Activated CD8-positive, alpha-beta memory T cell treated with anti-CD3 and anti-CD28 coated beads, Interleukin-2, amount 10 ng/mL, durations not matched to agents 7 days and 5 days (primary cell): ENCODE results near the gene UBE2D3. TPM values are rescaled to one million over a fixed set of nuclear protein-coding genes. Genes with fewer than 3 reads are reported as not detected.

ENCODE experiments used
- ATAC-seq: fragments of 150-1000 bp; cut with Tn5 transposase; one replicate; pipeline ENCODE4 v1.10.0; 2021; ENCODE audit warnings: moderate library complexity
- CTCF ChIA-PET: fragments of 350-600 bp; sonication (Branson Sonifier 250); formaldehyde crosslinking; loops from one replicate; lab custom pipeline; 2021; ENCODE audit warnings: antibody characterized with exemption; lab: Charles Lee
- DNase-seq: peaks from one replicate; pipeline ENCODE4 v3.0.0-alpha.2; 2020
- H3K27ac Mint-ChIP-seq: one replicate; pipeline ENCODE4 v1.8.0; 2021; ENCODE audit warnings: mild to moderate bottlenecking, mixed read lengths
- H3K27me3 Mint-ChIP-seq: one replicate; pipeline ENCODE4 v1.8.0; 2021; ENCODE audit warnings: mixed read lengths
- H3K36me3 Mint-ChIP-seq: one replicate; pipeline ENCODE4 v1.8.0; 2021; ENCODE audit warnings: mild to moderate bottlenecking, mixed read lengths
- H3K4me1 Mint-ChIP-seq: one replicate; pipeline ENCODE4 v1.8.0; 2021; ENCODE audit warnings: mixed read lengths
- H3K4me3 Mint-ChIP-seq: one replicate; pipeline ENCODE4 v1.8.0; 2021; ENCODE audit warnings: mild to moderate bottlenecking, moderate library complexity, mixed read lengths
- H3K9me3 Mint-ChIP-seq: one replicate; pipeline ENCODE4 v1.8.0; 2022; ENCODE audit warnings: low read depth, mixed read lengths
- total RNA-seq, 2 experiments: library from RNA; stranded (reverse); gene quantifications; one replicate each; pipeline ENCODE4 v1.2.3, GENCODE V29; 2021

UBE2D3 gene
- total RNA-seq, 2 experiments from 2014 or later = 357 to 421 TPM

DNA sequence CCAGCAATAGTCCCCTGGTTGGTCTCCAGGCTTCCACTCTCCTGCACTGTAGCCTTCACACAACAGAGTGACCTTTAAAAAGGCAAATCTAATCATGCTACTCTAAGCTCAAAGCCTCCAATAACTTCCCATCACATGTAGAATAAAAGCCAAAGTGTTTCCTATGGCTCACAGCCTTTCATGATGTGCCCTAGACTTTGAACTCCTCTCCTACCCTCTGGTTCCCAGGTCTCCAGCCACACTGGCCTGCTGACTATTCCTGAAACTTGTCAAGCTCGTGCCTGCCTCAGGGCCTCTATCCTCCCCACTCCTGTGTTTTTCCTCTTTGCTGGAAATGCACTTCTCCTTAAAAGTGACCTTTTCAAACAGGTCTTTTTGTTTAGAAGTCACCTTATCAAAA is 69.7 kb downstream of the UBE2D3 start:
- Mint-ChIP-seq H3K27ac (no peak overlapping the region), H3K4me3 (no peak overlapping the region), H3K27me3 (peaks cover 5% of the 10 kb centered on the region), H3K4me1 (peaks cover 24% of the 10 kb centered on the region), H3K36me3 (peaks cover 19% of the 10 kb centered on the region), H3K9me3 (no peaks in the 10 kb centered on the region)
- CTCF ChIA-PET = no interaction called here
- DNase-seq (no peak), ATAC-seq (no peak)

DNA sequence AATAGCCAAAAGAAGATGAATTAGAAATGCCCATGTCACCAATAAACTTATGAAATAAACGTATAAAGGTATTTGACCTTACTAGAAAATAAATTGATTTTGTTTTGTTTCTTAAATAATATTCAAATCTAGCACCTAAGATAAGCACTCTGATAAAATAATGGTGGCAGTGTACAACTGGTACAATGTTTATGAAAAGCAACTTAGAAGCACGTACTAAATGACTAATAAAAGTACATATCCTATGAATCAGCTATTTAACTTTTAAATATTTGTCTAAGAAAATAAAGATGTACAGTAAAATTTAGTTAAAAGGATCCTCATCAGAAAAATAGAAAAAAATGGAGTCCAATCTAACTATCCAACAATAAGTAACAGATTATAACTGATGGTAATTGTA is 73.3 kb downstream of the UBE2D3 start:
- no peaks in the 10 kb centered on the region for H3K9me3 Mint-ChIP-seq
- H3K4me1 Mint-ChIP-seq = peaks cover 5% of the 10 kb centered on the region
- H3K36me3 Mint-ChIP-seq = peaks cover 36% of the 10 kb centered on the region
- no peak overlapping the region for H3K4me3 Mint-ChIP-seq
- no peaks in the 10 kb centered on the region for H3K27me3 Mint-ChIP-seq
- CTCF ChIA-PET = no interaction called here
- no peak overlapping the region for H3K27ac Mint-ChIP-seq
- DNase-seq (no peak), ATAC-seq (no peak)

DNA sequence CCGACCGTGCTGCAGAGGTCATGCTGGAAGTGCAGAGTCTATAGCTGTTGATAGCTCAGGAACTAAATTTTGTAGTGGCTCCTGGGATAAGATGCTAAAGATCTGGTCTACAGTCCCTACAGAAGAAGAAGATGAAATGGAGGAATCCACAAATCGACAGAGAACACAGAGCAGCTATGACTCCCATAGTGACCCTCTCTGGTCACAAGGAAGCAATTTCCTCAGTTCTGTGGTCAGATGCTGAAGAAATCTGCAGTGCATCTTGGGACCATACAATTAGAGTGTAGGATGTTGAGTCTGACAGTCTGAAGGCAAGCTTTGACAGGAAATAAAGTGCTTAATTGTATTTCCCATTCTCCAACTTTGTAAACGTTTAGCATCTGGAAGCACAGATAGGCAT is 75.4 kb downstream of the UBE2D3 start:
- ATAC-seq (no peak), DNase-seq (no peak)
- Mint-ChIP-seq H3K27me3 (no peaks in the 10 kb centered on the region), H3K4me3 (no peak overlapping the region), H3K4me1 (no peaks in the 10 kb centered on the region), H3K36me3 (peaks cover 33% of the 10 kb centered on the region), H3K9me3 (no peaks in the 10 kb centered on the region), H3K27ac (no peak overlapping the region)
- CTCF ChIA-PET = no interaction called here

Other genes starting within 250 kb of the UBE2D3 start
- gene MANBA, start 66.6 kb downstream of the UBE2D3 start, total RNA-seq = 10 to 100 TPM; 12.1 to 16.5 TPM
- gene CISD2, start 41.4 kb upstream of the UBE2D3 start, total RNA-seq = 10 to 100 TPM; 31.9 to 42.3 TPM
- gene SLC9B1, start 192.2 kb upstream of the UBE2D3 start, total RNA-seq = 1 to 10 TPM; 1.2 to 1.3 TPM
- 10 to 100 TPM; 24.2 to 27.4 TPM for gene SLC9B2, start 249.2 kb upstream of the UBE2D3 start, total RNA-seq